D721Med (cell line): ENCODE data around the gene CSTPP1.

ENCODE experiments used
- DNase-seq: peaks from one replicate; pipeline ENCODE4 v3.0.0; 2011; ENCODE audit warnings: low spot score; ENCODE audit not compliant: insufficient read length
- FAIRE-seq: peaks from 2 replicates; lab custom pipeline; 2011; peaks lifted over from hg19 to GRCh38; lab: Jason Lieb, UNC
- TF ChIP-seq, protein P1 (sequence below): IDR thresholded peaks from 2 replicates; pipeline ENCODE4 v1.5.1; 2012; ENCODE audit warnings: mild to moderate bottlenecking, control low read depth; ENCODE audit not compliant: insufficient read depth; ENCODE audit errors: missing control alignments

Gene CSTPP1, protein sequence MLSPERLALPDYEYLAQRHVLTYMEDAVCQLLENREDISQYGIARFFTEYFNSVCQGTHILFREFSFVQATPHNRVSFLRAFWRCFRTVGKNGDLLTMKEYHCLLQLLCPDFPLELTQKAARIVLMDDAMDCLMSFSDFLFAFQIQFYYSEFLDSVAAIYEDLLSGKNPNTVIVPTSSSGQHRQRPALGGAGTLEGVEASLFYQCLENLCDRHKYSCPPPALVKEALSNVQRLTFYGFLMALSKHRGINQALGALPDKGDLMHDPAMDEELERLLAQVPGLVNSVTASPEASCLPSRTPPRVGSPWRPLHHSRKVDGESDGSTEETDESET

DNA sequence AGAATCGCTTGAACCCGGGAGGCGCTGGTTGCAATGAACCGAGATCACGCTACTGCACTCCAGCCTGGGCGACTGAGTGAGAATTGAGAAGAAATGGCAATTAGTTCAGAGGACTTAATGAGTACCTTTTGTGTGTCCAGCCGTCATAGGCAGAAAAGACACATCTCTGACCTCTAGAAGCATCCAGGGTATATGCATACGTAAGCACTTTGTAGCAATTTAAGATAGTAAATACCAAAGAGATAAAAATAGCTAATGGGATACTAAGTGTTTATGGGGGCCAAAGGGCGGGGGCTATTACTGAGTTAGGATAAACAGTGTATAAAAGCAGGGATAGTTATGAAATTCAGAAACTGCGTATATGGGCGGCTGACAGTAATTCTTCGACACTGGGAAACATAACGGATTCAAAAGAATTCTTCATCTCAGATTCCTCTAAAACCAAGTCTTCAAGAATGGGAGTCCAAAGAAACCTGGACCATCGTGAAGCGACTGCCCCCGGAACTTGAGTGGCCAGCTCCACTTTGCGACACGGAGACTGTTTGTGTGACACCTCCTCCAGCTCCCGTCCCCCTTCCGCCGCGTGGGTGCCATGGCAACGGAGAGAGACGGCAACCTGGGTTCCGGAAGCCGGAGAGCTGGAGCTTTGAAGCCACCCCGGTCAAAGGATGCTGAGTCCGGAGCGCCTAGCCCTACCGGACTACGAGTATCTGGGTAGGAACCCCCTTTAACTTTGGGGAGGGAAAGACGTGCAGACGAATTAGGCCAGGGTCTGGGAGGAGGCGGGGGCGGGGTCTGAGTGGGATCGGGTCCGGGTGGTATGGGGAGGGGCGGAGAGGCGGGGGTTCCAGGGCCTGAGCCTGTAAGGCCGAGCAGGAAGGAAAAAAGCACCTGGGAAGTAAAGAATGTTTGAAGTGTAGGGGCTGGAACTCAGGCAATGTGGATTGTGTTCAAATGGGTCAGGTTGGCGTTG is at the start of gene CSTPP1:
TSS of gene CSTPP1 (plus strand) at position 624 of the 973 bp plus-strand sequence. CDS start at position 669, 45 bp downstream.
- FAIRE-seq (no peak), DNase-seq (peak; percentile 89)
- TF ChIP-seq, protein P1, sequence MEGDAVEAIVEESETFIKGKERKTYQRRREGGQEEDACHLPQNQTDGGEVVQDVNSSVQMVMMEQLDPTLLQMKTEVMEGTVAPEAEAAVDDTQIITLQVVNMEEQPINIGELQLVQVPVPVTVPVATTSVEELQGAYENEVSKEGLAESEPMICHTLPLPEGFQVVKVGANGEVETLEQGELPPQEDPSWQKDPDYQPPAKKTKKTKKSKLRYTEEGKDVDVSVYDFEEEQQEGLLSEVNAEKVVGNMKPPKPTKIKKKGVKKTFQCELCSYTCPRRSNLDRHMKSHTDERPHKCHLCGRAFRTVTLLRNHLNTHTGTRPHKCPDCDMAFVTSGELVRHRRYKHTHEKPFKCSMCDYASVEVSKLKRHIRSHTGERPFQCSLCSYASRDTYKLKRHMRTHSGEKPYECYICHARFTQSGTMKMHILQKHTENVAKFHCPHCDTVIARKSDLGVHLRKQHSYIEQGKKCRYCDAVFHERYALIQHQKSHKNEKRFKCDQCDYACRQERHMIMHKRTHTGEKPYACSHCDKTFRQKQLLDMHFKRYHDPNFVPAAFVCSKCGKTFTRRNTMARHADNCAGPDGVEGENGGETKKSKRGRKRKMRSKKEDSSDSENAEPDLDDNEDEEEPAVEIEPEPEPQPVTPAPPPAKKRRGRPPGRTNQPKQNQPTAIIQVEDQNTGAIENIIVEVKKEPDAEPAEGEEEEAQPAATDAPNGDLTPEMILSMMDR = no peak

DNA sequence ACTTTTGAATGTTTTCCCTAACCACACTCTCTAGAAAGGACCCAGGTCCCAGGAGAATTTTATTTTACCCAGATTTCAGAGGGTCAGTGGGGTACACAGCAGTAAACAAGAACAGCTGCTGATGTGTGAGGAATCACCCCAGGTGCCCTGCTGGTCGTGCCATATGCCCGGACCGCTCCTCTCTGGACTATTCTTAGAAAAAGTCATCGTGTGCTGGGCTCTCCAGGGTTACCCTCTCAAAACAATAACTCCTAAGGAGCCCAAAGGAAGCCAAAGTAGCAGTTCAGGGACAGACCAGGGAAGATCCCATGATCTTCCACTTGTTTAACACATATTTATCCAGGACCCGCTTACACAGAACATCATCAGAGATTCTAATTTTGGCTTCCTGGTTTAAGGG is 47.9 kb upstream of the CSTPP1 start:
- FAIRE-seq (no peak), DNase-seq (no peak)
- TF ChIP-seq, protein P1 = no peak

DNA sequence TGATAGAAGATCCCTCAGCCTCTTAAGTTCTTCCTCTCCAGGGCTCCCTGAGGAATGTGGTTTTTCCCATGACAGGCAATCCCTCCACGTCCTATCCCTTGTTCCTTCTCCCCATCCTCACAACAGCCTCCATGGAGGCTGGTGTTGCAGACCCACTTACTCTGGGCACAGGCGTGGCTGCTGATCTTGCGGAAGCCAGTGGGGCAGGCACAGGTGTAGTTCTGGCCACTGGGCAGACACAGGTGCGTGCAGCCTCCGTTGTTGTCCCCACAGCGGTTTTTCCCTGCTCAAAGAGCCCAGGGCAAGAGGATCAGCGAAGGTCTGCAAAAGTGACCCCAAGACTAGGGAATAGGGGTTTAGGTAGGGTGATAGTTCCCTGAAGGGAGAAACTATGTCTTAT is 47.3 kb upstream of the CSTPP1 start:
- no peak for FAIRE-seq
- DNase-seq = no peak
- TF ChIP-seq, protein P1 = no peak

DNA sequence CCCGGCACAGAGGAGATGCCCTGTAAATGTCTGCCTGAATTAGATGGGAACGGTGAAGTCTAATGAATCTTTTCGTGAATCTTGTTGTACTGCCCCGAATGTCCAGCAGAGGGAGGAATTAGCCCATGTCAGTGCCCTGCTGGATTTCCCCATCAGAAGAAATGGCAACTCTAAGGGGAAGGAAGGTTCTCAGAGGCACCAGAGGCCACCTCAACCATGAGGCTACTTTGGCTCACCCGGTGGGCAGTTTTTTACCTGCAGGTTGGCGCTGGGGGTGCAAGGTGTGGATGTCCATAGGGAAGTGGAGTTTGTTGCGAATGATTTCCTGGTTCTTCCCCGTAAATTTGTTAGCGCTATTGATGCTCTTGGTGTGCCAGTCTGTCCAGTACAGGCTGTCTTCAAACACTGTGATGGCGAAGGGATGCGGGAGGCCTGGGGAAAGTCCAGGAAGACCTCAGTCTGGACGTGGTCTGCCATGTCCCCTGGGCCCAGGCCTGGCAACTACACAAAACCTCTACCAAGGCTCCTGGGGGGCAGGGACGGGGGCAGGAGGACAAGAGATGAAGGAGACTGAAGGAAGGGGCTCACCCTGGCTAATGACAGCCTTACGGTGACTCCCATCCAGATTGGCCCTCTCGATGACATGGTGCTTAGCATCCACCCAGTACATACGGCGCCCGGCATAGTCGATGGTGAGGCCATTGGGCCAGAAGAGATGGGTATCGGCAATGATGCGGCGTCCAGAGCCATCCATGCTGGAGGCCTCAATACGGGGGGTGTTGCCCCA is 46.7 kb upstream of the CSTPP1 start:
- FAIRE-seq = peak; percentile 94
- DNase-seq = peak; percentile 70
- TF ChIP-seq, protein P1 = peak; percentile 98

DNA sequence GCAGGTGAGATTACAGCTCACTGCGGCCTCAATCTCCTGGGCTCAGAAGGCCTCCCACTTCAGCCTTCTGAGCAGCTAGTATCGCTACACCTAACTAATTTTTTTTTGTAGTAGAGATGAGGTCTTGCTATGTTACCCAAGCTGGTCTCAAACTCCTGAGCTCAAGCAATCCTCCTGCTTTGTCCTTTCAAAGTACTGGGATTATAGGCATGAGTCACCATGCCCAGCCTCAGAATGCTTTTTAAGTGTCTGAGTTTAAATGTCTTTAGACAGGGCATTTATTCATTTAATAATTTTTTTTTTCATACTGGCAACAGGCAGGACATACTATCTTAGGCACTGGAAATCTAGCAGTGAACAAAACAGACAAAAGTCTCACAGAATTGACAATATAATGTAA is 45.9 kb upstream of the CSTPP1 start:
- DNase-seq (no peak), FAIRE-seq (no peak)
- TF ChIP-seq, protein P1 = no peak

DNA sequence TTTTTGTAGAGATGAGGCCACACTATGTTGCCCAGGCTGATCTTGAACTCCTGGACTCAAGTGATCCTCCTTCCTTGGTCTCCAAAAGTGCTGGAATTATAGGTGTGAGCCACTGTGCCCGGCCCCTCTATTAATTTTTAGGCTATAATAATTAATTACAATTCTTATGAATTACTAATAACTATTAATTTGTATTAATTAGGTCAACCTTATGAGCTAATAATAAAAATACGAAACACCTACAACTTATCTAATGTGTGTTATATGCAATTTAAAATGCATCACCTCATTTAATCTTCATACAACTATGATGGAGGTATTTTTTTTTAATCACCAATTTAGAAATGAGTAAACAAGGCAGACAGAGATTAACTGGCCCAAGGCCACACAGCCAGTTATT is 44.5 kb upstream of the CSTPP1 start:
- FAIRE-seq = no peak
- DNase-seq = no peak
- TF ChIP-seq, protein P1 = no peak
